Caco-2 (cell line): ENCODE measurements around the gene HOMER1. TPM values are rescaled to one million over a fixed set of nuclear protein-coding genes. Genes with fewer than 3 reads are reported as not detected.

Experiments used
- BruUV-seq: library from RNA; stranded (reverse); fragments of 400-500 nt; replicated peaks from 2 replicates; lab custom pipeline; 2021; lab: Mats Ljungman, UMichigan
- CTCF ChIA-PET: fragments of 300-600 bp; sonication (Branson Sonifier 250); formaldehyde crosslinking; loops from one replicate; lab custom pipeline; 2022; ENCODE audit warnings: antibody characterized with exemption; lab: Charles Lee
- POLR2A ChIA-PET: fragments of 300-600 bp; sonication (Branson Sonifier 250); formaldehyde crosslinking; loops from one replicate; lab custom pipeline; 2022; ENCODE audit warnings: antibody characterized with exemption; lab: Charles Lee
- DNase-seq, 2 experiments: peaks; one replicate each; pipeline versions ENCODE4 v3.0.0 to v3.0.0-alpha.2; 2020 to 2022
- H3K27me3 ChIP-seq: replicated peaks from 2 replicates; pipeline ENCODE4 v1.6.0; 2011; ENCODE audit warnings: low read length; ENCODE audit not compliant: control insufficient read depth, insufficient read depth
- H3K36me3 ChIP-seq: 2 replicates; pipeline ENCODE4 v1.5.1; 2011; ENCODE audit warnings: low read length; ENCODE audit not compliant: control insufficient read depth, insufficient read depth
- H3K4me1 ChIP-seq: fragments of 250-450 bp; sonication (Bioruptor Pico); 2 replicates; pipeline ENCODE4 v1.5.1; 2020; ENCODE audit warnings: mild to moderate bottlenecking
- H3K4me3 ChIP-seq: 2 replicates; pipeline ENCODE4 v1.5.1; 2011; ENCODE audit warnings: low read depth, mild to moderate bottlenecking, control low read depth, low read length
- H3K9me3 ChIP-seq: fragments of 250-450 bp; sonication (Bioruptor Pico); 2 replicates; pipeline ENCODE4 v1.5.1; 2020; ENCODE audit warnings: mild to moderate bottlenecking, moderate library complexity
- H3K27ac Mint-ChIP-seq: one replicate; pipeline ENCODE4 v1.8.0; 2022; ENCODE audit warnings: mixed read lengths; ENCODE audit not compliant: unreplicated experiment
- H3K27me3 Mint-ChIP-seq: one replicate; pipeline ENCODE4 v1.8.0; 2022; ENCODE audit warnings: mixed read lengths; ENCODE audit not compliant: insufficient read depth, unreplicated experiment
- H3K36me3 Mint-ChIP-seq: one replicate; pipeline ENCODE4 v1.8.0; 2022; ENCODE audit warnings: mild to moderate bottlenecking, mixed read lengths; ENCODE audit not compliant: insufficient read depth, unreplicated experiment
- H3K4me1 Mint-ChIP-seq: one replicate; pipeline ENCODE4 v1.8.0; 2022; ENCODE audit warnings: low read depth, mixed read lengths; ENCODE audit not compliant: unreplicated experiment
- H3K4me3 Mint-ChIP-seq: one replicate; pipeline ENCODE4 v1.8.0; 2022; ENCODE audit warnings: mild to moderate bottlenecking, moderate library complexity, mixed read lengths; ENCODE audit not compliant: unreplicated experiment
- H3K9me3 Mint-ChIP-seq: one replicate; pipeline ENCODE4 v1.8.0; 2022; ENCODE audit warnings: mixed read lengths; ENCODE audit not compliant: unreplicated experiment
- CTCF ChIP-seq, 2 experiments: fragments of 200-600 bp in 1 of 2; IDR thresholded peaks; 1 replicate in 1 of 2; 2 replicates in 1 of 2; pipeline versions ENCODE4 v1.5.1 to v1.8.0; 2011 to 2022; ENCODE audit warnings: antibody characterized with exemption in 1 of 2, control low read depth in 1 of 2, inconsistent platforms in 1 of 2, low read depth in 1 of 2, low read length in 1 of 2, mild to moderate bottlenecking in 1 of 2, moderate library complexity in 1 of 2; ENCODE audit not compliant: insufficient read depth in 1 of 2, severe bottlenecking in 1 of 2, unreplicated experiment in 1 of 2
- intact Hi-C: fragments of 100-400 bp; cut with micrococcal nuclease; formaldehyde crosslinking; loops from one replicate; pipeline ENCODE4 v1.10.0; 2022; ENCODE audit not compliant: unreplicated experiment
- total RNA-seq: library from RNA; stranded (reverse); gene quantifications from 2 replicates; pipeline ENCODE4 v1.2.3, GENCODE V29; 2022

Gene HOMER1
- total RNA-seq, 1 experiment from 2014 or later: 22.2 TPM

- H3K27me3 ChIP-seq: no peaks in the 10 kb centered on the region
- H3K4me3 Mint-ChIP-seq: no peak overlapping the region
- no peak for DNase-seq
- intact Hi-C loops: no loop called here
- H3K27me3 Mint-ChIP-seq: no peaks in the 10 kb centered on the region
- H3K27ac Mint-ChIP-seq: no peak overlapping the region
- TF ChIP-seq CTCF (IDR thresholded peaks at IDR 0.05; ENCODE audit: insufficient read depth in 1 of 2, low read depth in 1 of 2, low read length in 1 of 2, severe bottlenecking in 1 of 2, unreplicated experiment in 1 of 2): no peak
- H3K9me3 ChIP-seq: peaks cover 8% of the 10 kb centered on the region; the same call in 1 of the 2 replicates
- peaks cover 7% of the 10 kb centered on the region for H3K36me3 Mint-ChIP-seq
- H3K36me3 ChIP-seq: no peaks in the 10 kb centered on the region
- no peaks in the 10 kb centered on the region for H3K4me1 Mint-ChIP-seq
- H3K4me3 ChIP-seq: no peak overlapping the region
- ChIA-PET CTCF (no interaction called here), POLR2A (no interaction called here)
- peaks cover 1% of the 10 kb centered on the region for H3K9me3 Mint-ChIP-seq
- no TSS peak for BruUV-seq
- no peaks in the 10 kb centered on the region for H3K4me1 ChIP-seq
Observed at GRCh38 chr5:79413112-79413511, 100.8 kb downstream of the HOMER1 start.

GRCh38 chr5:79408028-79408427, 105.9 kb downstream of the HOMER1 start:
- Histone ChIP-seq H3K9me3 (peaks cover 8% of the 10 kb centered on the region; the same call in 1 of the 2 replicates), H3K36me3 (no peaks in the 10 kb centered on the region), H3K27me3 (no peaks in the 10 kb centered on the region), H3K4me1 (no peaks in the 10 kb centered on the region), H3K4me3 (no peak overlapping the region)
- Mint-ChIP-seq H3K4me3 (no peak overlapping the region), H3K9me3 (peaks cover 15% of the 10 kb centered on the region), H3K4me1 (no peaks in the 10 kb centered on the region), H3K36me3 (peaks cover 7% of the 10 kb centered on the region), H3K27me3 (no peaks in the 10 kb centered on the region), H3K27ac (no peak overlapping the region)
- BruUV-seq: no TSS peak
- intact Hi-C loops: no loop called here
- ChIA-PET POLR2A (no interaction called here), CTCF (no interaction called here)
- DNase-seq: no peak
- TF ChIP-seq CTCF (IDR thresholded peaks at IDR 0.05; ENCODE audit: insufficient read depth in 1 of 2, low read depth in 1 of 2, low read length in 1 of 2, severe bottlenecking in 1 of 2, unreplicated experiment in 1 of 2): no peak

- no peak for DNase-seq
- peaks cover 7% of the 10 kb centered on the region for H3K36me3 Mint-ChIP-seq
- Histone ChIP-seq H3K4me3 (no peak overlapping the region), H3K4me1 (no peaks in the 10 kb centered on the region), H3K36me3 (no peaks in the 10 kb centered on the region), H3K27me3 (no peaks in the 10 kb centered on the region), H3K9me3 (peaks cover 8% of the 10 kb centered on the region; the same call in 1 of the 2 replicates)
- H3K27me3 Mint-ChIP-seq: no peaks in the 10 kb centered on the region
- no peak for TF ChIP-seq CTCF (IDR thresholded peaks at IDR 0.05; ENCODE audit: insufficient read depth in 1 of 2, low read depth in 1 of 2, low read length in 1 of 2, severe bottlenecking in 1 of 2, unreplicated experiment in 1 of 2)
- no peak overlapping the region for H3K4me3 Mint-ChIP-seq
- ChIA-PET POLR2A (no interaction called here), CTCF (no interaction called here)
- H3K9me3 Mint-ChIP-seq: peaks cover 15% of the 10 kb centered on the region
- no peaks in the 10 kb centered on the region for H3K4me1 Mint-ChIP-seq
- intact Hi-C loops: no loop called here
- BruUV-seq: no TSS peak
- H3K27ac Mint-ChIP-seq: no peak overlapping the region
Observed at GRCh38 chr5:79407591-79407990, 106.3 kb downstream of the HOMER1 start.
